OCI-LY7 (cell line): Measurements from ENCODE around the gene TCERG1.

Source experiments
- CTCF ChIP-seq: fragments of 200-600 bp; sonication (generic); conservative IDR thresholded peaks from 2 replicates; pipeline ENCODE4 v1.5.1; 2014; ENCODE audit warnings: mild to moderate bottlenecking, antibody characterized with exemption, low read length, moderate library complexity, mixed read lengths
- EZH2phosphoT487 ChIP-seq: fragments of 200-600 bp; sonication (generic); IDR thresholded peaks from 2 replicates; pipeline ENCODE4 v1.6.1; 2018; ENCODE audit warnings: low read depth, borderline replicate concordance, mild to moderate bottlenecking, mixed run types, antibody characterized with exemption, low read length, moderate library complexity, mixed read lengths

- TF ChIP-seq CTCF (no peak), EZH2phosphoT487 (no peak)
These were observed 76.6 kb downstream of the TCERG1 start for GRCh38 chr5:146523698-146524097.
